HFF-Myc (cell line): ENCODE results near the gene PDE9A.

Experiments used
- DNase-seq: peaks from one replicate; pipeline ENCODE4 v3.0.0-alpha.2; 2011; ENCODE audit warnings: low read depth; ENCODE audit errors: extremely low read depth
- H3K4me3 ChIP-seq: replicated peaks from 2 replicates; pipeline ENCODE4 v1.5.1; 2011; ENCODE audit warnings: low read depth, mild to moderate bottlenecking, control low read depth, low read length
- CTCF ChIP-seq: IDR thresholded peaks from 2 replicates; pipeline ENCODE4 v1.5.1; 2012; ENCODE audit warnings: mild to moderate bottlenecking, low read depth, low read length, control low read depth; ENCODE audit errors: missing control alignments

The PDE9A gene

GRCh38 chr21:42746593-42747275 lies 93.3 kb downstream of the PDE9A start:
- no peak for TF ChIP-seq CTCF
- DNase-seq = no peak
- no peak overlapping the region for H3K4me3 ChIP-seq

- DNase-seq = no peak
- no peak for TF ChIP-seq CTCF
- H3K4me3 ChIP-seq = no peak overlapping the region
Measured at GRCh38 chr21:42747276-42747701, 93.9 kb downstream of the PDE9A start.

- H3K4me3 ChIP-seq = no peak overlapping the region
- no peak for DNase-seq
- no peak for TF ChIP-seq CTCF
Measured at GRCh38 chr21:42747746-42748351, 94.4 kb downstream of the PDE9A start.

- H3K4me3 ChIP-seq = no peak overlapping the region
- no peak for DNase-seq
- no peak for TF ChIP-seq CTCF
Measured at GRCh38 chr21:42748620-42749176, 95.3 kb downstream of the PDE9A start.

GRCh38 chr21:42750737-42751530 lies 97.5 kb downstream of the PDE9A start:
- H3K4me3 ChIP-seq = no peak overlapping the region
- TF ChIP-seq CTCF = no peak

GRCh38 chr21:42751866-42752265 lies 98.4 kb downstream of the PDE9A start:
- DNase-seq = no peak
- no peak for TF ChIP-seq CTCF
- H3K4me3 ChIP-seq = no peak overlapping the region

More at GRCh38 chr21:42750737-42751530, 97.5 kb downstream of the PDE9A start:
- no peak for DNase-seq
